RWPE1 (cell line): ENCODE data around the gene GAP43.

Experiments
- CTCF ChIA-PET: fragments of 350-600 bp; sonication (Branson Sonifier 250); formaldehyde crosslinking; extraction: SDS; loops from one replicate; lab custom pipeline; 2021; lab: Yijun Ruan, JAX
- POLR2A ChIA-PET: fragments of 400-600 bp; formaldehyde crosslinking; extraction: SDS; loops from one replicate; lab custom pipeline; 2020; ENCODE audit warnings: antibody characterized with exemption; ENCODE audit not compliant: low non-redundant PET; lab: Yijun Ruan, JAX
- DNase-seq: peaks from one replicate; pipeline ENCODE4 v3.0.0; 2012; ENCODE audit warnings: low spot score
- H3K27ac ChIP-seq: fragments of 450-650 bp; 2 replicates; pipeline ENCODE4 v1.5.1; 2017
- TF ChIP-seq, protein P1 (sequence below): fragments of 450-650 bp; conservative IDR thresholded peaks from 2 replicates; pipeline ENCODE4 v1.5.1; 2017; ENCODE audit warnings: low read depth, mild to moderate bottlenecking

Gene GAP43

GRCh38 chr3:115706311-115706829 is 83.1 kb downstream of the GAP43 start:
- no peak overlapping the region for H3K27ac ChIP-seq
- no peak for DNase-seq
- TF ChIP-seq, protein P1, sequence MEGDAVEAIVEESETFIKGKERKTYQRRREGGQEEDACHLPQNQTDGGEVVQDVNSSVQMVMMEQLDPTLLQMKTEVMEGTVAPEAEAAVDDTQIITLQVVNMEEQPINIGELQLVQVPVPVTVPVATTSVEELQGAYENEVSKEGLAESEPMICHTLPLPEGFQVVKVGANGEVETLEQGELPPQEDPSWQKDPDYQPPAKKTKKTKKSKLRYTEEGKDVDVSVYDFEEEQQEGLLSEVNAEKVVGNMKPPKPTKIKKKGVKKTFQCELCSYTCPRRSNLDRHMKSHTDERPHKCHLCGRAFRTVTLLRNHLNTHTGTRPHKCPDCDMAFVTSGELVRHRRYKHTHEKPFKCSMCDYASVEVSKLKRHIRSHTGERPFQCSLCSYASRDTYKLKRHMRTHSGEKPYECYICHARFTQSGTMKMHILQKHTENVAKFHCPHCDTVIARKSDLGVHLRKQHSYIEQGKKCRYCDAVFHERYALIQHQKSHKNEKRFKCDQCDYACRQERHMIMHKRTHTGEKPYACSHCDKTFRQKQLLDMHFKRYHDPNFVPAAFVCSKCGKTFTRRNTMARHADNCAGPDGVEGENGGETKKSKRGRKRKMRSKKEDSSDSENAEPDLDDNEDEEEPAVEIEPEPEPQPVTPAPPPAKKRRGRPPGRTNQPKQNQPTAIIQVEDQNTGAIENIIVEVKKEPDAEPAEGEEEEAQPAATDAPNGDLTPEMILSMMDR: no peak
- POLR2A ChIA-PET: no interaction called here
- CTCF ChIA-PET: no interaction called here

DNA sequence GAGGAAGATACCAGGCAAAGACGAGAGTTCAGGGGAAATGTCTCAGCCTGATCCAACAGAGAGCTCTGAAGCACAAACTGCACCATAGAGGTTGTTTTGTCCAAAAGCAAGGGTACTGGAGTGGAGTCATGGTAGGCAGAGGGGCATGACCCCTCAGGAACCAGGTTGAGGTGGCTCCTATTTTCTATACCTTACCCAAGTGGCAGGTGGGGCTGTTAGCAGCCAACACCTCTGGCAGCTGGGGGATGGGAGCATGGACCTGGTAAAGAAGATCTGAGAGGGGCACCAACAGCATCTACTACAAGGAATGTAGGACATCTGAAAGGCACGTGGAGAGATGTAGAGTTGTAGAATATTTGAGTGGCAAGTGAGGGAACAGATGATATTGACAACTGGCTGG is 85.2 kb downstream of the GAP43 start:
- no peak overlapping the region for H3K27ac ChIP-seq
- POLR2A ChIA-PET: no interaction called here
- CTCF ChIA-PET: interaction anchor here (0.6 kb wide), 1 partner anchor 365 kb away, joined by 5 read pairs; no protein-coding TSS in a partner anchor
- DNase-seq: no peak
- TF ChIP-seq, protein P1: no peak

- POLR2A ChIA-PET: no interaction called here
- CTCF ChIA-PET: no interaction called here
- H3K27ac ChIP-seq: no peak overlapping the region
- DNase-seq: no peak
- TF ChIP-seq, protein P1: no peak
Measured at GRCh38 chr3:115709093-115709492, 85.8 kb downstream of the GAP43 start.

GRCh38 chr3:115709931-115710330 is 86.6 kb downstream of the GAP43 start:
- TF ChIP-seq, protein P1: no peak
- ChIA-PET POLR2A (no interaction called here), CTCF (no interaction called here)
- H3K27ac ChIP-seq: no peak overlapping the region
- DNase-seq: no peak

- CTCF ChIA-PET: no interaction called here
- H3K27ac ChIP-seq: no peak overlapping the region
- DNase-seq: no peak
- POLR2A ChIA-PET: no interaction called here
- TF ChIP-seq, protein P1: no peak
Measured at GRCh38 chr3:115710799-115711198, 87.5 kb downstream of the GAP43 start.

DNA sequence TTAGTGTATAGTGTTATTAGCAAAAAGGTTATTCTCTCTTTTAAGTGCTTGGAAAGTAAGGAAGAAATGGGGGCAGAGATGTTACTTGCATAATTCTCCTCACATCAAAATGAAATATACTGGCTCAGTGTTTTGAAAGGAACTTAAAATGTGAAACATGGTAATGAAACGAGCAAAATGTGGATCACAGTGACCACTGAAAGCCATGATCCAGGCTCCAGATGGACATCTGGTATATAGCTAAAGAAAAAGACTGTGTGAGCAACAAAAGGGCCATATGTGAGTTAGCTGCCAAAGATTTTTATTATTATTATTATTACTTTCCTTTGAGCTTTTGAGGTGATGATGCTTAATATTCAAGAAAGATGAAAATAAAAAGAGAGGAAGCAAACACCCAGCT is 89.6 kb downstream of the GAP43 start:
- ChIA-PET CTCF (no interaction called here), POLR2A (no interaction called here)
- TF ChIP-seq, protein P1: no peak
- DNase-seq: no peak
- H3K27ac ChIP-seq: no peak overlapping the region
